ENCODE data around the gene MGARP.

Gene MGARP

GRCh38 chr4:139234253-139234652 lies 45.8 kb downstream of the MGARP start:
- POLR2A ChIA-PET: no interaction called here
- CTCF ChIA-PET: interaction anchor here (0.6 to 1.0 kb wide), 2 partner anchors 9 to 13 kb away, joined by 3 read pairs; no protein-coding TSS in a partner anchor
- no peak for TF ChIP-seq ARNT (IDR thresholded peaks at IDR 0.05)
- no peak for TF ChIP-seq FOXK2 (IDR thresholded peaks at IDR 0.05)
- TF ChIP-seq TARDBP (IDR thresholded peaks at IDR 0.05): no peak
- TF ChIP-seq BHLHE40 (IDR thresholded peaks at IDR 0.05; ENCODE audit: borderline replicate concordance): no peak
- no peak for TF ChIP-seq SP1 (IDR thresholded peaks at IDR 0.05)
- no peak for TF ChIP-seq LEF1 (IDR thresholded peaks at IDR 0.05; ENCODE audit: borderline replicate concordance)
- TF ChIP-seq NFRKB (IDR thresholded peaks at IDR 0.05): no peak
- no peak for TF ChIP-seq FOXM1 (IDR thresholded peaks at IDR 0.05; ENCODE audit: borderline replicate concordance)
- DNase-seq (ENCODE audit: extremely low spot score): no peak

GRCh38 chr4:139229534-139230039 lies 50.4 kb downstream of the MGARP start:
- ChIA-PET POLR2A (no interaction called here), CTCF (interaction anchor here (0.7 to 1.0 kb wide), 3 partner anchors 55 to 293 kb away, joined by 3 to 4 read pairs (median 3); no protein-coding TSS in a partner anchor)
- TF ChIP-seq SP1 (IDR thresholded peaks at IDR 0.05): no peak
- TF ChIP-seq ELF4 (IDR thresholded peaks at IDR 0.05): no peak
- TF ChIP-seq FOXK2 (IDR thresholded peaks at IDR 0.05): no peak
- TF ChIP-seq NFRKB (IDR thresholded peaks at IDR 0.05): no peak
- no peak for TF ChIP-seq L3MBTL2 (conservative IDR thresholded peaks at IDR 0.05)
- TF ChIP-seq LEF1 (IDR thresholded peaks at IDR 0.05; ENCODE audit: borderline replicate concordance): no peak
- TF ChIP-seq FOXM1 (IDR thresholded peaks at IDR 0.05; ENCODE audit: borderline replicate concordance): no peak
- TF ChIP-seq BHLHE40 (IDR thresholded peaks at IDR 0.05; ENCODE audit: borderline replicate concordance): no peak
- no peak for TF ChIP-seq HDGF (IDR thresholded peaks at IDR 0.05; ENCODE audit: borderline replicate concordance)
- peak; percentile 54 for DNase-seq (ENCODE audit: extremely low spot score)

- ChIA-PET POLR2A (interaction anchor here (2.7 kb wide), 1 partner anchor 73 kb away, joined by 9 read pairs; the partner anchor contains the start of gene NAA15), CTCF (interaction anchor here (0.6 to 1.7 kb wide), 8 partner anchors 13 to 391 kb away, joined by 3 to 8 read pairs (median 4); partner anchors contain the start of gene MGARP)
- peak; percentile 16 for DNase-seq (ENCODE audit: extremely low spot score)
- no peak for TF ChIP-seq L3MBTL2 (conservative IDR thresholded peaks at IDR 0.05)
- TF ChIP-seq BHLHE40 (IDR thresholded peaks at IDR 0.05; ENCODE audit: borderline replicate concordance): no peak
- no peak for TF ChIP-seq ZNF384 (IDR thresholded peaks at IDR 0.05)
- TF ChIP-seq TARDBP (IDR thresholded peaks at IDR 0.05): no peak
- TF ChIP-seq PKNOX1 (IDR thresholded peaks at IDR 0.05): no peak
These were observed 52.2 kb downstream of the MGARP start for GRCh38 chr4:139227729-139228404.

- no peak for DNase-seq (ENCODE audit: extremely low spot score)
- CTCF ChIA-PET: interaction anchor here (0.9 kb wide), 1 partner anchor 138 kb away, joined by 3 read pairs; no protein-coding TSS in a partner anchor
- POLR2A ChIA-PET: interaction anchor here (1.4 kb wide), 2 partner anchors 48 to 77 kb away, joined by 3 to 6 read pairs; partner anchors contain the start of gene NAA15
- no peak for TF ChIP-seq BHLHE40 (IDR thresholded peaks at IDR 0.05; ENCODE audit: borderline replicate concordance)
- no peak for TF ChIP-seq HDGF (IDR thresholded peaks at IDR 0.05; ENCODE audit: borderline replicate concordance)
- no peak for TF ChIP-seq LEF1 (IDR thresholded peaks at IDR 0.05; ENCODE audit: borderline replicate concordance)
- TF ChIP-seq SP1 (IDR thresholded peaks at IDR 0.05): no peak
- TF ChIP-seq FOXA1 (IDR thresholded peaks at IDR 0.05): no peak
- TF ChIP-seq NFRKB (IDR thresholded peaks at IDR 0.05): no peak
- TF ChIP-seq ARNT (IDR thresholded peaks at IDR 0.05): no peak
- no peak for TF ChIP-seq CTBP1 (IDR thresholded peaks at IDR 0.05; ENCODE audit: borderline replicate concordance)
- TF ChIP-seq FOXM1 (IDR thresholded peaks at IDR 0.05; ENCODE audit: borderline replicate concordance): no peak
- no peak for TF ChIP-seq ELF4 (IDR thresholded peaks at IDR 0.05)
- TF ChIP-seq FOXK2 (IDR thresholded peaks at IDR 0.05): no peak
- no peak for TF ChIP-seq TARDBP (IDR thresholded peaks at IDR 0.05)
- TF ChIP-seq SUZ12 (IDR thresholded peaks at IDR 0.05): no peak
- no peak for TF ChIP-seq L3MBTL2 (conservative IDR thresholded peaks at IDR 0.05)
These were observed 56.2 kb downstream of the MGARP start for GRCh38 chr4:139223682-139224317.

GRCh38 chr4:139222215-139222614 lies 57.8 kb downstream of the MGARP start:
- no peak for DNase-seq (ENCODE audit: extremely low spot score)
- ChIA-PET POLR2A (no interaction called here), CTCF (interaction anchor here (0.5 to 1.0 kb wide), 3 partner anchors 10 to 194 kb away, joined by 3 to 4 read pairs (median 3); no protein-coding TSS in a partner anchor)
- TF ChIP-seq FOXA1 (IDR thresholded peaks at IDR 0.05): no peak
- TF ChIP-seq FOXM1 (IDR thresholded peaks at IDR 0.05; ENCODE audit: borderline replicate concordance): no peak
- no peak for TF ChIP-seq SP1 (IDR thresholded peaks at IDR 0.05)
- TF ChIP-seq HDGF (IDR thresholded peaks at IDR 0.05; ENCODE audit: borderline replicate concordance): no peak
- no peak for TF ChIP-seq SUZ12 (IDR thresholded peaks at IDR 0.05)
- no peak for TF ChIP-seq PKNOX1 (IDR thresholded peaks at IDR 0.05)
- TF ChIP-seq ELF4 (IDR thresholded peaks at IDR 0.05): no peak
- no peak for TF ChIP-seq TARDBP (IDR thresholded peaks at IDR 0.05)
- no peak for TF ChIP-seq LEF1 (IDR thresholded peaks at IDR 0.05; ENCODE audit: borderline replicate concordance)
- no peak for TF ChIP-seq ZNF384 (IDR thresholded peaks at IDR 0.05)
- no peak for TF ChIP-seq ARNT (IDR thresholded peaks at IDR 0.05)
- no peak for TF ChIP-seq NFRKB (IDR thresholded peaks at IDR 0.05)
- TF ChIP-seq BHLHE40 (IDR thresholded peaks at IDR 0.05; ENCODE audit: borderline replicate concordance): no peak
- no peak for TF ChIP-seq CTBP1 (IDR thresholded peaks at IDR 0.05; ENCODE audit: borderline replicate concordance)

- no peak for TF ChIP-seq ARNT (IDR thresholded peaks at IDR 0.05)
- TF ChIP-seq NFRKB (IDR thresholded peaks at IDR 0.05): no peak
- no peak for TF ChIP-seq FOXA1 (IDR thresholded peaks at IDR 0.05)
- no peak for TF ChIP-seq ELF4 (IDR thresholded peaks at IDR 0.05)
- TF ChIP-seq FOXM1 (IDR thresholded peaks at IDR 0.05; ENCODE audit: borderline replicate concordance): no peak
These were observed 58.3 kb downstream of the MGARP start for GRCh38 chr4:139221687-139222086.

More at GRCh38 chr4:139221687-139222086, 58.3 kb downstream of the MGARP start:
- CTCF ChIA-PET: interaction anchor here (0.8 to 1.0 kb wide), 2 partner anchors 11 to 191 kb away, joined by 3 to 4 read pairs; no protein-coding TSS in a partner anchor
- no peak for DNase-seq (ENCODE audit: extremely low spot score)
- POLR2A ChIA-PET: no interaction called here

Measured in HEK293T (cell line).